Islet precursor cell (in vitro differentiated cells): ENCODE data around the gene ABCB8.
"Not testable (repeated sequence)": the region's sequence is repeated elsewhere in the genome, so short reads cannot be mapped to it uniquely, and the experiment has no call there.

Source experiments
- DNase-seq: peaks from one replicate; pipeline ENCODE4 v3.0.0-alpha.2; 2018

Gene ABCB8

DNA sequence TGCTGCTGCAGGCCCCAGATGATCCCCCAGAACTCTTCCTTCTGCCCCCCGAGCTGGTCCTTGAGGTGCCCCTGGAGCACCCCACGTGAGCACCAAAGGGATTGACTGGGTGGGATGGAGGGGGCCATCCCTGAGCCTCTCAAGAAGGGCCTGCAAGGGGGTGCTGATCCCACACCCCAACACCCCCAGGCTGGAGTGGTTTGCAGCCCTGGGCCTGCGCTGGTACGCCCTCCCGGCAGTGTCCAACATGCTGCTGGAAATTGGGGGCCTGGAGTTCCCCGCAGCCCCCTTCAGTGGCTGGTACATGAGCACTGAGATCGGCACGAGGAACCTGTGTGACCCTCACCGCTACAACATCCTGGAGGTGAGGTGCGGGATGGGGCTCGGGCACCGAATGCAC is 29.2 kb upstream of the ABCB8 start:
- DNase-seq, result no peak

DNA sequence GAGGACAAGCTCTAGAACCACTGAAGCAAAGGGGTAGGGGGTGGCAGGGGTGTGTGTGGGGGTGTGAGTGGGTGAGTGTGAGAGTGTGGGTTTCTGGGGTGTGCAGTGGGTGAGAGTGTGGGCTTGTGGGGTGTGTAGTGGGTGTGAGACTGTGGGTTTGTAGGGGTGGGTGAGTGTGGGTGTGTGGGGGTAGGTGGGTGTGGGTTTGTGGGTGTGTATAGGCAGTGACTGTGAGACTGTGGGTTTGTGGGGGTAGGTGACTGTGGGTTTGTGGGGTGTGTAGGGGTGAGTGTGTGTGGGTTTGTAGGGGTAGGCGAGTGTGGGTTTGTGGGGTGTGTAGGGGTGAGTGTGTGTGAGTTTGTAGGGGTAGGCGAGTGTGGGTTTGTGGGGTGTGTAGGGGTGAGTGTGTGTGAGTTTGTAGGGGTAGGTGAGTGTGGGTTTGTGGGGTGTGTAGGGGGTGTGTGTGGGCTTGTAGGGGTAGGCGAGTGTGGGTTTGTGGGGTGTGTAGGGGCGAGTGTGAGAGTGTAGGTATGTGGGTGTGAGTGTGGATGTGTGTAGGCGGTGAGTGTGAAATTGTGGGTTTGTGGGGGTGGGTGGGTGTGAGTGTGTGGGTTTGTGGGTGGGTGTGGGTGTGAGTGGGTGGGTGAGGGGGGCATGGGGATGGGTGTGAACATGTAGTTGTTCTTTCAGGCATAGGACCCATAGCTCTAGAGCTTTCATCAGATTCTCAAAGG is 28.6 kb upstream of the ABCB8 start:
- DNase-seq, result no peak

DNA sequence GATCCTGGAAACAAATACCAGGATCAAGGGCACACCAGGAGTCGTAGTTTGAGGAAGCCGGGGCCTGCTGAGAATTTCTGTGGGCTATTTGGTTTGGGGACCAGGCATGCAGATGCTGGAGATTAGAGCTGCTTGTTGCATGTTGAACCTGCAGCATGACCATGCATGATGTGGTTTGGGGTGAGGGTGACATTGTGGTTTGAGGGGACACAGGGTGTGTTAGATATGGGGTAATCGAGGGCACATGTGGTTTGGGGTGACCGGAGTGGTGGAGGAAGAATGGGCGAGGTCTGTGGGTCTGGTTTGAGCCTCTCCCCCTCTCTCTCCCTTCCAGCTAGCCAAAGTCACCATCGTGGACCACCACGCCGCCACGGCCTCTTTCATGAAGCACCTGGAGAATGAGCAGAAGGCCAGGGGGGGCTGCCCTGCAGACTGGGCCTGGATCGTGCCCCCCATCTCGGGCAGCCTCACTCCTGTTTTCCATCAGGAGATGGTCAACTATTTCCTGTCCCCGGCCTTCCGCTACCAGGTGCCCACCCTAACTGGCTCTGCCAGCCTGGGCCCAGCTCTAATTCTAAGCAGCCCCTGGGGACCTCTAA is 27.3 kb upstream of the ABCB8 start:
- no peak for DNase-seq

DNA sequence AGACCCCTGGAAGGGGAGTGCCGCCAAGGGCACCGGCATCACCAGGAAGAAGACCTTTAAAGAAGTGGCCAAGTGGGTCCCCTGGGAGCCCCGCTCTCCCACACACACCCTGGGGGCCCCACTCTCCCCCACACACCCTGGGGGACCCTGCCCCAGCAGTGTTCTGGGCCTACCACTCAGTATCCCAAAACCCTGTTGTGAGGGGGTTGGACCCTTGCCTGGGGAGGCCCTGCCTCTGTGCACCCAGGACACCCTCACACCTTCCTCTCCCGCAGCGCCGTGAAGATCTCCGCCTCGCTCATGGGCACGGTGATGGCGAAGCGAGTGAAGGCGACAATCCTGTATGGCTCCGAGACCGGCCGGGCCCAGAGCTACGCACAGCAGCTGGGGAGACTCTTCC is 26.7 kb upstream of the ABCB8 start:
- no peak for DNase-seq

DNA sequence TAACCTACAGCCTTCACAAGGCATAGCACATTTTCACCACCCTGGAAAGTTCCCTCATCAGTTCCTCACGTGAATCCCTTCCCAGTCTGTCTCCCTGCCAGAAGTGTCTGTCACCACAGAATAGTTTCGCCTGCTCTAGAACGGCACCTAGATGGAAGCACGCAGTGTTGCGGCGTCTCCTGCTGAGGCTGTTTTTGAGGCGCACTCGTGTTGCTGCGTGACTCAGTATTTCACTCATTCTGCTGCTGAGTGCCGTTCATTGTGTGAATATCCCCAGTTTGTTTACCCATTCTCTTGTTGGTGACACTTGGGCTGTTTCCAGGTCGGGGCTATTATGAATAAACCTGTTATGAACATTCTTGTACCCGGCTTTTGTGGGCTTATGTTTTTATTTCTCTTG is 24.7 kb upstream of the ABCB8 start:
- no peak for DNase-seq

DNA sequence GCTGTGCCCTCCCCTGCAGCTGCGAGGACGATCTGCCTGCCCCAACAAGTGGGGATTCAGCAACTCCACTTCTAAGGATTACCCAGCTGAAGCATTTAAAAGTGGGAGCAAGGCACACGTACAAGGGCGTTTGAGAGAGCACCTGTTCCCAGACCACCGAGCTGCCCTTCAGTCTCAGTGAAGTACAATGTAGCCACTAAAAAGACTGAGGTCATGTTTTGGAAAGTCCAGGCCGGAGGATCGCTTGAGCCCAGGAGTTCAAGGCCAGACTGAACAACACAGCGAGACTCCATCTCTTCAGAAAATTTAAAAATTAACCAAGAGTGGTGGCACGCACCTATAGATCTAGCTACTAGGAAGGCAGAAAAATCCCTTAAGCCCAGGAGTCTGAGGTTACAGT is 22.7 kb upstream of the ABCB8 start:
- DNase-seq, result no peak

DNA sequence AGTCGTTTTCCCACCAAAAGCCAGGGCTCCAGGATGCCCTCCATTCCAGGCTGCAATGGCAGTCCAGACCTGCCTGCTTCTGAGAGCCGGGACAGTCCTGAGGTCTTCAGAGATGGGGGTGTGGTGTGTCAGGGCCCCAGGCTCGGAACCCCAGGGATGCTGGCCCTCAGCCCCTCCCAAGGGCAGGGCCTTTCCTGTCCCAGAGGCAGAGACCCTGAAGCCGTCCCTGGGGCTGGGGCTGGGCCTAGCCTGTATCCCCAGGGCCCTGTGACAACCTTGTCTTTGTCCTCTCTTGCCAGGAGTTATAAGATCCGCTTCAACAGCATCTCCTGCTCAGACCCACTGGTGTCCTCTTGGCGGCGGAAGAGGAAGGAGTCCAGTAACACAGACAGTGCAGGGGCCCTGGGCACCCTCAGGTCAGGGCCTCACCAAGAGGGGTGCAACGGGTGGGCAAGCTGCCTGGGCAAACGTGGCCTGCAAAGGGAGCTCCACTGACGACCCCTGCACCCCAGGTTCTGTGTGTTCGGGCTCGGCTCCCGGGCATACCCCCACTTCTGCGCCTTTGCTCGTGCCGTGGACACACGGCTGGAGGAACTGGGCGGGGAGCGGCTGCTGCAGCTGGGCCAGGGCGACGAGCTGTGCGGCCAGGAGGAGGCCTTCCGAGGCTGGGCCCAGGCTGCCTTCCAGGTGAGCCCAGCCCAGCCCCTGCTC is 21.5 kb upstream of the ABCB8 start:
- peak; percentile 51 for DNase-seq

DNA sequence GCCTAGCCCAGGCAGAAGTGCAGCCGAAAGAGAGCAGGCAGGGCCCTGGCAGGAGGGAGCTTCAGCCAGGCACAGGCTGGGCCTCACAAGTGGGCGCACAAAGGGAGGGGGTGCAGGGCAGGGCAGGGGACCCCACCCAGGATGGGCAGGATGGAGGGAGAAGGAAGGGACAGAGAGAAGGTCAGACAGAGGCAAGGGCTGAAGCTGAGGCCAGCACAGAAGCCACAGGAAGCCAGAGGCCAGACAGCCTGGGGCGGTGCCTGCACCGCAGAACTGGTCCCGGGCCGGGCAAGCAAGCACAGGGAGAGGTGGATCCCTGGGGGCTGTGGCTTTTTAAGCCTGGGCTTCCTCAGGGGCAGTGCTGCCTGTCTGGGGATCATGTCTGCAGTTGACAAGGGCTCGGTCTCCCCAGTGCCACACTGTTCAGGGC is 20.8 kb upstream of the ABCB8 start:
- peak; percentile 84 for DNase-seq

DNA sequence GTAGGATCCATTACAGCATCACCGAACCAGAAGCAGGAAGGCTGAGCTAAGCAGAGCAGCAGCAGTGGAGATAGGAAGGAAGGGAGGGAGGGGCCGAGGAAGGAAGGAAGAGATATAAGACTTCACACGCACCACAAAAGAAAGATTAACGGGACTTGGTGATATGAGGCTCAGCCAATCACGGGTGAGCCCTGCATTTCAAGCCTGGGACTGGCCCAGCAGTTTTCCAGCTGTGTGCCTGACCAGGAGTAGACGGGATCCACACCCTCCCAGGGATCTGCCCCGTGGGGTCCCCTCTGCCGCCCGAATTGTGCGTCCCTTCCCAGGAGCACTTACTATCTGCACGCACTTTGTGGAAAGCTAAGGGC is 20.1 kb upstream of the ABCB8 start:
- peak; percentile 54 for DNase-seq

DNA sequence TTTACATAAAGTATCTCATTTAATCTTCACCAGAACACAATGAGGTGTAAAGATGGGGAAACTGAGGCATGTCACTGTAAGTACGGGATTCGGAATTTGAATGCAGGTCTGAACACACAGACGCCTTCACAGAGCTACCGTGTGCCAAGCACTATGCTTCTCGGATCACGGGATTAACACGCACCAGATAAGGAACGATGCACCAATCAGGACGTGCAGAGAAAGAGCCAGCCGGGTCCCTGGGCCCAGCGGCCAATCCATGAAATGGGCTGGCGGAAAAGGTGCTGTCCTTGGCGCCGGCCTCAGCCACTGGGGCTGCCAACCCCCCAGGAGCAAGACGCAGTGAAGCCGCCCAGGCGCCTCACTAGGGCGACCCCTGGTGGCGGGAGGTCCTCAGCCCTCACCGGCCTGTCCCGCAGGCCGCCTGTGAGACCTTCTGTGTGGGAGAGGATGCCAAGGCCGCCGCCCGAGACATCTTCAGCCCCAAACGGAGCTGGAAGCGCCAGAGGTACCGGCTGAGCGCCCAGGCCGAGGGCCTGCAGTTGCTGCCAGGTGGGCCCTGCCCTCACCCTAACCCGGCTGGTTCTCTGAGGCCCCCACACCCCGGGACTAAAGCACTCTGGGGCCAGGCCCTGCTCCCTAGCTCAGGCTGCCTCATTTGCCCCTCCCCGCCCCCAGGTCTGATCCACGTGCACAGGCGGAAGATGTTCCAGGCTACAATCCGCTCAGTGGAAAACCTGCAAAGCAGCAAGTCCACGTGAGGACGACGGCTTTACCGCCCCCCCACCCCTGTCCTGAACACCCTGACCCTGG is 19.5 kb upstream of the ABCB8 start:
- peak; percentile 87 for DNase-seq

DNA sequence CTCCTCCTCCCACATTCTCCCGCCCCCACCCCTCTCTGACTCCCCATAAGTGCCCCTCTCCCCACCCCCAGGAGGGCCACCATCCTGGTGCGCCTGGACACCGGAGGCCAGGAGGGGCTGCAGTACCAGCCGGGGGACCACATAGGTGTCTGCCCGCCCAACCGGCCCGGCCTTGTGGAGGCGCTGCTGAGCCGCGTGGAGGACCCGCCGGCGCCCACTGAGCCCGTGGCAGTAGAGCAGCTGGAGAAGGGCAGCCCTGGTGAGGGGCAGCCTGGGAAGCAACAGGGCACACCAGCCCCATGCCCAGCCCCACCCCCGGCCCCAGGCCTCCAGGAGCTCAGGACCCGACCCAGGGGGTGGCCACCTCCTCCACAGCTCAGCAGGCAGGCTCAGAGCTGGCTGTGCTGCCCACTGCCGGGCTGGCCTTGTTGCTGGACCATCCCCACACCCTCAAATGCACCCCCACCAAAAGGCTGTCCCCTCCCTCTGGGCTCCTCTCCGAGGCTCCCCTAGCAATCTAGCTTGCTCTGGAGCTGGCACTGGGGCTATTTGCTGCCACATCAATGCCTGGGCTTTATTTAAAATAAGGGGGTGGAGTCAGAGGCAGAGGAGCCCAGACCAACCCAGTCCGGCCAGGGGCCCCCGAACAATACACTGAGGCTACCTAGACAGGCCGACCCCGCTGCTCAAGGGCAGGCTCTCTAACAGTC is 18.8 kb upstream of the ABCB8 start:
- no peak for DNase-seq

DNA sequence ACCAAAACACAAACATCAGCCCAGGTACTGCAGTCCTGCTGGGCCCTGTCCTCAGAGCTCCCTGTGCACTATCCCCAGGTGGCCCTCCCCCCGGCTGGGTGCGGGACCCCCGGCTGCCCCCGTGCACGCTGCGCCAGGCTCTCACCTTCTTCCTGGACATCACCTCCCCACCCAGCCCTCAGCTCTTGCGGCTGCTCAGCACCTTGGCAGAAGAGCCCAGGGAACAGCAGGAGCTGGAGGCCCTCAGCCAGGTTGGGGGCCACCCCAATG is 18.3 kb upstream of the ABCB8 start:
- no peak for DNase-seq

DNA sequence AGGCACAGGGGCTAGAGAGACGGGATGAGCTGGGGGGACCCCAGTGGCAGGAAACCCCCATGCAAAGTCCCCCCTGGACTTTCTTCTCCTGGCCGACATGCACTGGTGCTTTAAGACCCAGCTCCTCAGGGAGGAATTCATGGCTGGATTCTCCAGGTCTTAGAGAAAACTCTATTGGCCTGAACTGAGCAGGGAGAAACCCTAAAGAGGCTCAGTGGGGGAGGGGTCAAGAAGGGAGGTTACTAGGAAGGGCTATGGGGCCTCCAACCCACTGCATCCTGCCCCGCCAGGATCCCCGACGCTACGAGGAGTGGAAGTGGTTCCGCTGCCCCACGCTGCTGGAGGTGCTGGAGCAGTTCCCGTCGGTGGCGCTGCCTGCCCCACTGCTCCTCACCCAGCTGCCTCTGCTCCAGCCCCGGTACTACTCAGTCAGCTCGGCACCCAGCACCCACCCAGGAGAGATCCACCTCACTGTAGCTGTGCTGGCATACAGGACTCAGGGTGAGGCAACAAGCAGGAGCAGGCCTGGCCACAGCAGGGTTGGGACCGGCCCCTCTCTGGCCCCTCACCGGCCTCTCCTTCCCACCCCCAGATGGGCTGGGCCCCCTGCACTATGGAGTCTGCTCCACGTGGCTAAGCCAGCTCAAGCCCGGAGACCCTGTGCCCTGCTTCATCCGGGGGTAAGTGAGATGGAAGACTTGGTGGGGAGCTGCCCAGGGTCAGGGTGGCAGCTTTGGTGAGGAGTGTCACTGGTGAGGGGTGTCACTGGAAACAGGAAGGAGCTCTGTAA is 17.7 kb upstream of the ABCB8 start:
- peak; percentile 73 for DNase-seq

DNA sequence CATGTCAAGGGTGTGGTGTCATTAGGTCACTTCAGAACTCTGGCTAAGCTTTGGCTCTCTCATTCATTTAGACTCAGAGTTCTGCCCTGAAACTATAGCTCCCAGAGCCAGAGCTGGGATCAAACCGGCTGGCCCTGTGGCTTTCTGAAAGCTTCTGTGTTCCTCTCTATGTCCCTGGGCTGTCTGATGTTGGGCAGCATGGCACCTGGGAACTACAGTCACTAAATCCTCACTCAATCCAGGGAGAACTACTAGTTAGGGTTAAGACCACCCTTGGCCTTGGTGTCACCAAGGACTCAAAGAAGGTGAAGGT is 17.2 kb upstream of the ABCB8 start:
- DNase-seq, result no peak

DNA sequence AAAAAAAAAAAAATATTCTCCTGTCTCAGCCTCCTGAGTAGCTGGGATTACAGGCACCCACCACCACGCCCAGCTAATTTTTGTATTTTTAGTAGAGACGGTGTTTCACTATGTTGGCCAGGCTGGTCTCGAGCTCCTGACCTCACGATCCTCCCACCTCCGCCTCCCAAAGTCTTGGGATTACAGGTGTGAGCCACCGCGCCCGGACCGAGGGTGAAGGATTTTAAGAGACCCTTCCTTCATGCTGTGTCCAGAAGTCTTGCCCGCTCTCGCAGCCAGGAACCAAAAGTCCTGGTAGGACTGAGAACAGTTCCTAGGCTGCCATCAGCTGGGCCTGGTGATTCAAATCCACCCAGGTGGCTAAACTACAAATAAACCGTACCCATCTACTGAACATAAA is 16.6 kb upstream of the ABCB8 start:
- DNase-seq, result not testable (repeated sequence)

DNA sequence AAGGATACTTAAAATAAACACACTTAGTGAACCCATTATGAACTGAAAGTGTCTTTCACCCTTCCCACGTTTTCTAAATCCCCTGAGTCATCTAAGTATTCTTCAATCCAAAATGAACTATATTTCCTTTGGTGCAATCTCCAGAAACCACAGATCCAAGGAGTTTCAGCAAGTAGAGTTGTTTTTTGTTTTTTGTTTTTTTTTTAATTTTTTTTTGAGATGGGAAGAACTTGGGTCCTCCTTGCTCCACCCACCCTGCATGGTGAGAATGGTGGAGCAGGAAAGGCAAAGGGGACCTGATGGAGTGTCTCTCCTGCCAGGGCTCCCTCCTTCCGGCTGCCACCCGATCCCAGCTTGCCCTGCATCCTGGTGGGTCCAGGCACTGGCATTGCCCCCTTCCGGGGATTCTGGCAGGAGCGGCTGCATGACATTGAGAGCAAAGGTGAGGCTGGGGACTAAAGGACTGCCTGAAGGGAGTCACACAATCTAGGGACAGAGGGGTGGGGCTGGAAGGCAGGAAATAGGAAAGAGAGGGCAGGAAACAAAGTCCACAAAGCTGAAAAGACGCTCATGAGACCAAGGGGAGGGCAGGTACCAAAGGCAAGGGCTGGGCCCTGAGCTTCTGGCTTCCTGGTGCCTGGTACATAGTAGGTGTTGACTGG is 16.1 kb upstream of the ABCB8 start:
- no peak for DNase-seq

DNA sequence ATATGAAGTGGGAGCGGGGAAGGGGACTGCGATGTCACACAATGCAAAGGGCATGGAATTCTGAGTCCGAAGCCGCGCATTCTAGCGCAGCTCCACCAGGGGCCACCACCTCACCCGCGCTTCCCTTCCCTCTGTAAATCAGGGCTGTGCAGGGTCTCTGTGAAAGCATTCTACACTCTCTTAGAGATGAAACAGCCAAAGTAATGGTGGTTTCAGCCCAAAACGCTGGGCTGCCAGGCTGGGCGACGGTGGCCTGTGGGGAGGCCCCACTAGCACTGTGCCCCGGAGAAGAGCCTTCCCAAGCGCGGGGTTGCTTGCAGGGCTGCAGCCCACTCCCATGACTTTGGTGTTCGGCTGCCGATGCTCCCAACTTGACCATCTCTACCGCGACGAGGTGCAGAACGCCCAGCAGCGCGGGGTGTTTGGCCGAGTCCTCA is 15.3 kb upstream of the ABCB8 start:
- peak; percentile 84 for DNase-seq

DNA sequence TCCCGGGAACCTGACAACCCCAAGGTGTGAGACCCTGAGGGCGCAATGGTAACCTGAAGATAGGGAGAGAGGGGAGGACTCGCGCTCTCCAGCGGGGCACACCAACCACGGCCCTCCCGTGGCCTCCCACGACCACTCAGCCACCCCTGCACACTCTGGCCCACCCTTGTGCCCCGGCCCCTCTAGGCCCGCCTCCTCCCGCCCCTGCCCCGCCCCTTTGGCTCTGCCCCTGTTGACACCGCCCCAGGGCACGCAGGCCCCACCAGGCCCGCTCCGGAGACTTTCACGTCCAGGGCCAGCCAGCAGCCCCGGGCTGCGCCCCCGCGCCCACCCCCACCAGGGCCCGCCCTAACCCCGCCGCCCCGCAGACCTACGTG is 14.9 kb upstream of the ABCB8 start:
- no peak for DNase-seq

DNA sequence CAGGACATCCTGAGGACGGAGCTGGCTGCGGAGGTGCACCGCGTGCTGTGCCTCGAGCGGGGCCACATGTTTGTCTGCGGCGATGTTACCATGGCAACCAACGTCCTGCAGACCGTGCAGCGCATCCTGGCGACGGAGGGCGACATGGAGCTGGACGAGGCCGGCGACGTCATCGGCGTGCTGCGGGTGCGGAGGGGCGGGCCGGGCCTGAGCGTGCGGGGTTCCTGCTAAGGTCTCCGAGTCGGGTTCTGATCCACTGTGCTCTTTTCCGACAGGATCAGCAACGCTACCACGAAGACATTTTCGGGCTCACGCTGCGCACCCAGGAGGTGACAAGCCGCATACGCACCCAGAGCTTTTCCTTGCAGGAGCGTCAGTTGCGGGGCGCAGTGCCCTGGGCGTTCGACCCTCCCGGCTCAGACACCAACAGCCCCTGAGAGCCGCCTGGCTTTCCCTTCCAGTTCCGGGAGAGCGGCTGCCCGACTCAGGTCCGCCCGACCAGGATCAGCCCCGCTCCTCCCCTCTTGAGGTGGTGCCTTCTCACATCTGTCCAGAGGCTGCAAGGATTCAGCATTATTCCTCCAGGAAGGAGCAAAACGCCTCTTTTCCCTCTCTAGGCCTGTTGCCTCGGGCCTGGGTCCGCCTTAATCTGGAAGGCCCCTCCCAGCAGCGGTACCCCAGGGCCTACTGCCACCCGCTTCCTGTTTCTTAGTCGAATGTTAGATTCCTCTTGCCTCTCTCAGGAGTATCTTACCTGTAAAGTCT is 14.3 kb upstream of the ABCB8 start:
- DNase-seq, result peak; percentile 85

DNA sequence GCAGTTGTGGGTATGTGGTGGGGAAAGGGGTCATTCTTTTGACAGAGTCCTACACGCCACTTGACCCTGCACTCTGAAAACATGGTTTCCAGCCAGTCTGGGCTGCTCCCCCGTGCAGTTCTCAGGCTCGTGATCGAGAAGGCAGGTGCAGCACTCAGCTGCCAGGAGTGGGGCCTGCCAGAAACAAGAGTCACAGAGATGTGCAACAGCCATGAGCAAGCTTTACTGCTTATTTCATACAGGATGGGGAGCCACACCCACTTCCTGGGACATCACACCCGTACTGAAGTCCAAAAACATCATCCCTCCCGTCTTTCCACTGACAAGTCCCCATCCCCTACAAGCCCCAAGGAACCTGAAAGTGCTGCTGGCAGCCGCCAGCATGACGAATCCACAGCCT is 13.3 kb upstream of the ABCB8 start:
- DNase-seq, result no peak

DNA sequence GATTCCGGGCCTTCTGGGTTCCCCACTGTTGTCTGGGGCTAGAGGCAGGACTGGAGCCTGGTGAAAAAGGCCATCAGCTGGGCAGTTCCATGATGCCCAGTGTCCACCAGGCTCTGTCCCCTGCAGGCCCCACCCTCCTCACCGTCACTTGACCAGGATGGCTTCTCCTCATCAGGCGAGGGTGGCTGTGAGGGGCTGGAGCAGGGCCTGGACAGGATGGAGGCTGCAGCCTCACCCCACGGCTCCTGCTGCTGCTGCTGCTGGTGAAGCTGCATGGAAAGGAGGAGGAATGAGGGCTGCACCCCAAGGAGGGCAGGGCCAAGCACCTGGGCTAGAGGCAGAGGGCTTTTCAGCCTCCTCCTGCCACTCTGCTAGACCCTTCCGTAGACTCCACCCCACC is 12.3 kb upstream of the ABCB8 start:
- no peak for DNase-seq
